ENCODE measurements around the gene IRAK4.

IRAK4 gene

GRCh38 chr12:43758247-43758727 lies 464 bp upstream of the IRAK4 start:
- TF ChIP-seq CTCF (IDR thresholded peaks at IDR 0.05; ENCODE audit: borderline replicate concordance, extremely low read depth, low read length, poor library complexity, severe bottlenecking) (no peak), EZH2 (IDR thresholded peaks at IDR 0.05; ENCODE audit: borderline replicate concordance, low read depth, low read length, severe bottlenecking) (no peak)
- Histone ChIP-seq H3K36me3 (ENCODE audit: insufficient read depth, low read length) (peaks cover 7% of the 10 kb centered on the region), H3K4me2 (ENCODE audit: insufficient read depth, low read length) (peak overlapping the region; percentile 88), H3K9ac (ENCODE audit: low read depth, low read length) (peak overlapping the region; percentile 77), H2AFZ (ENCODE audit: low read depth, low read length) (peak overlapping the region; percentile 88), H3K4me1 (ENCODE audit: insufficient read depth, low read length) (peaks cover 68% of the 10 kb centered on the region), H4K20me1 (ENCODE audit: insufficient read depth, low read length) (no peaks in the 10 kb centered on the region), H3K4me3 (ENCODE audit: low read depth in 1 of 2, low read length in 2 of 2) (peak overlapping the region; percentile 63 to 89), H3K9me3 (ENCODE audit: insufficient read depth, low read length, severe bottlenecking) (no peaks in the 10 kb centered on the region), H3K27me3 (ENCODE audit: insufficient read depth, low read length, poor library complexity) (no peaks in the 10 kb centered on the region), H3K79me2 (ENCODE audit: insufficient read depth, low read length) (peaks cover 62% of the 10 kb centered on the region), H3K27ac (ENCODE audit: low read length) (peak overlapping the region; percentile 79)
- DNase-seq (no peak), ATAC-seq (ENCODE audit: insufficient read depth, low read depth) (peak; percentile 13; the same call in 2 of the 3 replicates)

- H3K36me3 ChIP-seq (ENCODE audit: insufficient read depth, low read length) = no peaks in the 10 kb centered on the region; the same call in none of the 2 replicates
- DNase-seq (no peak), ATAC-seq (ENCODE audit: insufficient read depth, low read depth) (no peak)
- no peak overlapping the region for H2AFZ ChIP-seq (ENCODE audit: low read depth, low read length)
- H3K4me3 ChIP-seq (ENCODE audit: low read depth in 1 of 2, low read length in 2 of 2) = peak overlapping the region in 1 of 2 experiments; percentile 89; a peak in 3 of 4 replicates
- H3K27ac ChIP-seq (ENCODE audit: low read length) = peak overlapping the region; percentile 42; the same call in 1 of the 2 replicates
- H3K27me3 ChIP-seq (ENCODE audit: insufficient read depth, low read length, poor library complexity) = no peaks in the 10 kb centered on the region
- no peaks in the 10 kb centered on the region for H3K9me3 ChIP-seq (ENCODE audit: insufficient read depth, low read length, severe bottlenecking)
- H3K79me2 ChIP-seq (ENCODE audit: insufficient read depth, low read length) = peaks cover 67% of the 10 kb centered on the region
- H3K4me2 ChIP-seq (ENCODE audit: insufficient read depth, low read length) = peak overlapping the region; percentile 88
- H4K20me1 ChIP-seq (ENCODE audit: insufficient read depth, low read length) = no peaks in the 10 kb centered on the region
- TF ChIP-seq CTCF (IDR thresholded peaks at IDR 0.05; ENCODE audit: borderline replicate concordance, extremely low read depth, low read length, poor library complexity, severe bottlenecking) = no peak
- no peak for TF ChIP-seq EZH2 (IDR thresholded peaks at IDR 0.05; ENCODE audit: borderline replicate concordance, low read depth, low read length, severe bottlenecking)
- peaks cover 58% of the 10 kb centered on the region for H3K4me1 ChIP-seq (ENCODE audit: insufficient read depth, low read length)
- peak overlapping the region; percentile 77; the same call in 1 of the 2 replicates for H3K9ac ChIP-seq (ENCODE audit: low read depth, low read length)
These were observed 1.6 kb downstream of the IRAK4 start for GRCh38 chr12:43760396-43760795.

GRCh38 chr12:43761500-43761899 lies 2.7 kb downstream of the IRAK4 start:
- Histone ChIP-seq H4K20me1 (ENCODE audit: insufficient read depth, low read length) (no peaks in the 10 kb centered on the region), H3K4me2 (ENCODE audit: insufficient read depth, low read length) (peak overlapping the region; percentile 88), H3K36me3 (ENCODE audit: insufficient read depth, low read length) (no peaks in the 10 kb centered on the region; the same call in none of the 2 replicates), H3K4me3 (ENCODE audit: low read depth in 1 of 2, low read length in 2 of 2) (peak overlapping the region in 1 of 2 experiments; percentile 20; a peak in 1 of 4 replicates), H3K4me1 (ENCODE audit: insufficient read depth, low read length) (peaks cover 51% of the 10 kb centered on the region), H3K27ac (ENCODE audit: low read length) (no peak overlapping the region), H3K79me2 (ENCODE audit: insufficient read depth, low read length) (peaks cover 64% of the 10 kb centered on the region), H3K9ac (ENCODE audit: low read depth, low read length) (no peak overlapping the region; the same call in 1 of the 2 replicates), H2AFZ (ENCODE audit: low read depth, low read length) (no peak overlapping the region), H3K27me3 (ENCODE audit: insufficient read depth, low read length, poor library complexity) (no peaks in the 10 kb centered on the region), H3K9me3 (ENCODE audit: insufficient read depth, low read length, severe bottlenecking) (no peaks in the 10 kb centered on the region)
- ATAC-seq (ENCODE audit: insufficient read depth, low read depth) (no peak), DNase-seq (no peak)
- TF ChIP-seq EZH2 (IDR thresholded peaks at IDR 0.05; ENCODE audit: borderline replicate concordance, low read depth, low read length, severe bottlenecking) (no peak), CTCF (IDR thresholded peaks at IDR 0.05; ENCODE audit: borderline replicate concordance, extremely low read depth, low read length, poor library complexity, severe bottlenecking) (no peak)

All from DND-41 (cell line).